ENCODE measurements around the gene VPS54.

DNA sequence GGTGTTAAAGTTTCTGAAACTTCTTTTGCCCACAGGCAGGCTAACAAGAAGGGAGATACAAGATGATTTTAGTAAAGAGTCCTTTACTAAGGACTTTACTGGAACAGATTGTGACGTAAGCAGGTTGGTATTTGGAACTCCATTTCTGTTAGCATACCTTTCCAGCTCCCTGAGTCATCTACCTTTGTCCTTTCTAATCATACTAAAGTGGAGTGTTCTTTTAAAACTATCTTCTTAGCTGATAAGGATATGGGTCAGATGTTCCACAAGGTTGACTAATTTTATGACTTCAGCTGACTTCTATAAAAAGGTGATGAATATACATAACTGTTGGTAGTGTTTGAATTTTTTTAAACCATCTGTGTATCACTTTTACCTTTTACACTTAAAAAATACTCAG lies 156.4 kb downstream of the VPS54 start:
- TF ChIP-seq EZH2 (IDR thresholded peaks at IDR 0.05; ENCODE audit: low read depth), result no peak
- TF ChIP-seq, protein P1, sequence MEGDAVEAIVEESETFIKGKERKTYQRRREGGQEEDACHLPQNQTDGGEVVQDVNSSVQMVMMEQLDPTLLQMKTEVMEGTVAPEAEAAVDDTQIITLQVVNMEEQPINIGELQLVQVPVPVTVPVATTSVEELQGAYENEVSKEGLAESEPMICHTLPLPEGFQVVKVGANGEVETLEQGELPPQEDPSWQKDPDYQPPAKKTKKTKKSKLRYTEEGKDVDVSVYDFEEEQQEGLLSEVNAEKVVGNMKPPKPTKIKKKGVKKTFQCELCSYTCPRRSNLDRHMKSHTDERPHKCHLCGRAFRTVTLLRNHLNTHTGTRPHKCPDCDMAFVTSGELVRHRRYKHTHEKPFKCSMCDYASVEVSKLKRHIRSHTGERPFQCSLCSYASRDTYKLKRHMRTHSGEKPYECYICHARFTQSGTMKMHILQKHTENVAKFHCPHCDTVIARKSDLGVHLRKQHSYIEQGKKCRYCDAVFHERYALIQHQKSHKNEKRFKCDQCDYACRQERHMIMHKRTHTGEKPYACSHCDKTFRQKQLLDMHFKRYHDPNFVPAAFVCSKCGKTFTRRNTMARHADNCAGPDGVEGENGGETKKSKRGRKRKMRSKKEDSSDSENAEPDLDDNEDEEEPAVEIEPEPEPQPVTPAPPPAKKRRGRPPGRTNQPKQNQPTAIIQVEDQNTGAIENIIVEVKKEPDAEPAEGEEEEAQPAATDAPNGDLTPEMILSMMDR (conservative IDR thresholded peaks at IDR 0.05), result no peak

Data from PC-9 (cell line).